Measurements from ENCODE around the gene EBP. TPM values are rescaled to one million over a fixed set of nuclear protein-coding genes. Genes with fewer than 3 reads are reported as not detected.

The EBP gene
- total and polyA plus RNA-seq, 2 of the 8 experiments (the other 6 are each of a cell fraction or from before 2014, with no cell fraction given): 143 to 286 TPM

- no peak overlapping the region for H3K9ac ChIP-seq (replicated peaks in 1 of 4; ENCODE audit: extremely low read depth in 1 of 4, low read depth in 3 of 4, low read length in 3 of 4)
- no peak overlapping the region for H2AK5ac ChIP-seq (ENCODE audit: low read depth, low read length)
- no peak overlapping the region for H3K23ac ChIP-seq (ENCODE audit: insufficient read length)
- H2BK20ac ChIP-seq (ENCODE audit: low read length): no peak overlapping the region
- H3K4me1 ChIP-seq (replicated peaks in 1 of 4; ENCODE audit: control insufficient read depth in 3 of 4, insufficient read depth in 4 of 4, low read length in 3 of 4): no peaks in the 10 kb centered on the region
- H3K27me3 ChIP-seq (replicated peaks in 1 of 4; ENCODE audit: control insufficient read depth in 3 of 4, extremely low read depth in 1 of 4, insufficient read depth in 3 of 4, low read length in 3 of 4): no peaks in the 10 kb centered on the region
- no peak overlapping the region for H2BK120ac ChIP-seq (replicated peaks; ENCODE audit: low read depth, low read length)
- FAIRE-seq (no peak), DNase-seq (ENCODE audit: low read depth in 1 of 2, low spot score in 2 of 2) (no peak)
- H3K18ac ChIP-seq (ENCODE audit: extremely low read depth, low read length): no peak overlapping the region
- H4K91ac ChIP-seq (replicated peaks; ENCODE audit: insufficient read length, low read length): no peak overlapping the region
- H3K4ac ChIP-seq (replicated peaks; ENCODE audit: insufficient read length, low read depth, low read length): no peak overlapping the region
- H4K20me1 ChIP-seq (replicated peaks in 1 of 2; ENCODE audit: control insufficient read depth in 1 of 2, insufficient read depth in 2 of 2, low read length in 2 of 2): no peaks in the 10 kb centered on the region
- no peak overlapping the region for H3K14ac ChIP-seq (ENCODE audit: insufficient read length)
- 0 out of 4 replicates have a peak, but pooled peaks cover 0 to 5% of the 10 kb centered on the region in 2 experiments for H3K79me2 ChIP-seq (ENCODE audit: control insufficient read depth in 1 of 2, insufficient read depth in 2 of 2, low read length in 2 of 2)
- no peak overlapping the region for H3K27ac ChIP-seq (ENCODE audit: low read depth, low read length)
- H3K56ac ChIP-seq (replicated peaks; ENCODE audit: insufficient read length, low read depth, low read length): no peak overlapping the region
- no peak for TF ChIP-seq SRF (IDR thresholded peaks at IDR 0.05; ENCODE audit: low read depth, low read length)
- H3K4me3 ChIP-seq (ENCODE audit: extremely low read depth in 1 of 4, insufficient read depth in 2 of 4, low read depth in 3 of 4, low read length in 4 of 4): peak overlapping the region in 1 of 4 experiments; percentile 82; a peak in 2 of 8 replicates
- no peak overlapping the region for H2AFZ ChIP-seq (ENCODE audit: low read length)
- H3K79me1 ChIP-seq (ENCODE audit: low read depth, low read length): 0 out of 2 replicates have a peak, but pooled peaks cover 2% of the 10 kb centered on the region
- no peaks in the 10 kb centered on the region for H3K36me3 ChIP-seq (ENCODE audit: control insufficient read depth in 2 of 4, insufficient read depth in 4 of 4, low read length in 3 of 4)
- 82% methylated on average over 21 of the region's 23 CpGs; no CpG with 5 or more reads in 1 of the 2 experiments for WGBS, 2 experiments (ENCODE audit: extremely low coverage in 1 of 2, insufficient coverage in 1 of 2, insufficient read length in 1 of 2, insufficient replicate concordance in 2 of 2, low coverage in 1 of 2, low lambda C conversion rate in 2 of 2, missing lambda C conversion rate in 1 of 2)
- no peak overlapping the region for H2BK15ac ChIP-seq (ENCODE audit: low read length)
- H3K9me3 ChIP-seq (ENCODE audit: insufficient read depth in 2 of 2, low read depth in 1 of 2, low read length in 1 of 2): no peaks in the 10 kb centered on the region
- 0 out of 4 replicates have a peak overlapping the region, but pooled peaks of 1 of the 2 experiments have one; percentile 13 for H3K4me2 ChIP-seq (ENCODE audit: insufficient read depth in 1 of 2, low read depth in 2 of 2, low read length in 2 of 2)
- no peak overlapping the region for H2BK5ac ChIP-seq (ENCODE audit: low read depth, low read length)
- H2BK12ac ChIP-seq (ENCODE audit: low read depth, low read length): no peak overlapping the region
- H3K23me2 ChIP-seq (ENCODE audit: low read depth, low read length): no peaks in the 10 kb centered on the region
- CTCF ChIA-PET (ENCODE audit: partially characterized antibody): interaction anchor here (1.9 kb wide), 1 partner anchor 11 kb away, joined by 6 read pairs; no protein-coding TSS in a partner anchor
- POLR2A ChIA-PET (ENCODE audit: partially characterized antibody): interaction anchor here (0.6 to 2.5 kb wide), 4 partner anchors 11 to 37 kb away, joined by 3 to 22 read pairs (median 4); partner anchors contain the start of gene RBM3
- no peak overlapping the region for H4K8ac ChIP-seq (ENCODE audit: extremely low read depth, insufficient read depth, low read length)
- H4K5ac ChIP-seq (ENCODE audit: insufficient read length, low read depth, low read length): no peak overlapping the region
Measured at GRCh38 chrX:48538641-48539344, 17.2 kb downstream of the EBP start.
